Prostate gland (tissue), 2 donors: Measurements from ENCODE around the gene SPTB. TPM values are rescaled to one million over a fixed set of nuclear protein-coding genes. Genes with fewer than 3 reads are reported as not detected.

Experiments
- DNase-seq: peaks from one replicate; pipeline ENCODE4 v3.0.0-alpha.2; 2019; ENCODE audit warnings: low spot score
- H3K27ac ChIP-seq, 2 donors: fragments of 200-600 bp; sonication (generic); 2 replicates each; pipeline ENCODE4 v1.5.1; 2017 to 2019
- H3K27me3 ChIP-seq: fragments of 200-600 bp; sonication (generic); replicated peaks from 2 replicates; pipeline ENCODE4 v1.5.1; 2019; ENCODE audit not compliant: insufficient read depth
- H3K36me3 ChIP-seq, 2 donors: fragments of 200-600 bp; sonication (generic); 1 replicate in 1 of 2; 2 replicates in 1 of 2; pipeline versions ENCODE4 v1.5.1 to v1.8.1; 2017 to 2019
- H3K4me1 ChIP-seq: fragments of 200-600 bp; sonication (generic); replicated peaks from 2 replicates; pipeline ENCODE4 v1.5.1; 2019
- H3K4me3 ChIP-seq, 2 donors: fragments of 200-600 bp; sonication (generic); 2 replicates each; pipeline ENCODE4 v1.5.1; 2017 to 2019
- H3K9me3 ChIP-seq: fragments of 200-600 bp; sonication (generic); 2 replicates; pipeline ENCODE4 v1.5.1; 2017
- POLR2A ChIP-seq: fragments of 450-650 bp; IDR thresholded peaks from one replicate; pipeline ENCODE4 v1.6.1; 2016; ENCODE audit warnings: antibody characterized with exemption, mild to moderate bottlenecking
- POLR2AphosphoS5 ChIP-seq: sonication (generic); formaldehyde crosslinking; IDR thresholded peaks from one replicate; pipeline ENCODE4 v1.6.1; 2017; ENCODE audit warnings: antibody characterized with exemption
- WGBS: methylation state at CpG from one replicate; pipeline ENCODE4 v1.1.5; 2018; 5-methylcytosine and 5-hydroxymethylcytosine counted together
- intact Hi-C: fragments of 100-400 bp; cut with DNase I; formaldehyde crosslinking; loops from one replicate; pipeline ENCODE4 v1.14.2; 2022
- total RNA-seq, 2 donors: library from RNA; depleted of rRNA; stranded (reverse); fragments of >200 nt; gene quantifications; one replicate each; pipeline ENCODE4 v1.1.0, GENCODE V29; 2016
- TF ChIP-seq, protein P1 (sequence below), 4 experiments: fragments of 200-600 bp in 2 of 4; fragments of 450-650 bp in 2 of 4; sonication (generic) in 2 of 4; IDR thresholded peaks; 1 replicate in 3 of 4; 2 replicates in 1 of 4; pipeline ENCODE4 v1.5.1; 2016 to 2019; ENCODE audit warnings: antibody characterized with exemption in 4 of 4, mild to moderate bottlenecking in 2 of 4, moderate library complexity in 2 of 4

The SPTB gene
- total RNA-seq, 2 donors from 2014 or later, result 2.7 to 3.7 TPM

DNA sequence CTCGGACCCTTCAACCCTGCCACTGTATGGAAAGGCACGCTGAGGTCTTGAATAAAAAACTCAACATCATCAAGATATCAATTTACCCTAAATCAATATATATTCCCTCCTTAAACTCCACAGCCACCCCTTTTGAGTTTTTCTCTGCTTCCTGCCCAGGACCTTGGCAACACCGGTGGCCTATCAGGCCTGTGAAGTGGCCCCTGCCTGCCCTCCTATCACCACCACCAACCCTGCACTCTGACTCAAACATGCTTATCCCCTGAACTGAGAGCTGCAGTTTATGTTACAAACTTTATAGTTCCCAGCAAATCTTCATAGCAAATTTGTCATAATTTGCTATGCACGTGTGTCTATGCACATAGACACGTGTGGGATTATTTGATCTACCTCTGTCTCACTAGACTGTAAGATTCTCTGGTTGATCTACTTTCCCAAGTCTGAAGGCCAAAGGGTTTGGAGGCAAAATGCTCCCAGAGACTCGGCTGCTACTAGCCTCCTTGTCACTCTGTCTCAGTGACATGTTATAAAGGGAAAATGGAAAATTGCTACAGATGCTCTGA is 63.4 kb downstream of the SPTB start:
- Histone ChIP-seq H3K4me1 (no peaks in the 10 kb centered on the region), H3K27me3 (no peaks in the 10 kb centered on the region), H3K27ac (no peak overlapping the region), H3K36me3 (no peaks in the 10 kb centered on the region), H3K4me3 (no peak overlapping the region), H3K9me3 (no peaks in the 10 kb centered on the region)
- 88% methylated on average over 6 of the region's 6 CpGs for WGBS
- TF ChIP-seq POLR2AphosphoS5 (no peak), POLR2A (no peak)
- TF ChIP-seq, protein P1, sequence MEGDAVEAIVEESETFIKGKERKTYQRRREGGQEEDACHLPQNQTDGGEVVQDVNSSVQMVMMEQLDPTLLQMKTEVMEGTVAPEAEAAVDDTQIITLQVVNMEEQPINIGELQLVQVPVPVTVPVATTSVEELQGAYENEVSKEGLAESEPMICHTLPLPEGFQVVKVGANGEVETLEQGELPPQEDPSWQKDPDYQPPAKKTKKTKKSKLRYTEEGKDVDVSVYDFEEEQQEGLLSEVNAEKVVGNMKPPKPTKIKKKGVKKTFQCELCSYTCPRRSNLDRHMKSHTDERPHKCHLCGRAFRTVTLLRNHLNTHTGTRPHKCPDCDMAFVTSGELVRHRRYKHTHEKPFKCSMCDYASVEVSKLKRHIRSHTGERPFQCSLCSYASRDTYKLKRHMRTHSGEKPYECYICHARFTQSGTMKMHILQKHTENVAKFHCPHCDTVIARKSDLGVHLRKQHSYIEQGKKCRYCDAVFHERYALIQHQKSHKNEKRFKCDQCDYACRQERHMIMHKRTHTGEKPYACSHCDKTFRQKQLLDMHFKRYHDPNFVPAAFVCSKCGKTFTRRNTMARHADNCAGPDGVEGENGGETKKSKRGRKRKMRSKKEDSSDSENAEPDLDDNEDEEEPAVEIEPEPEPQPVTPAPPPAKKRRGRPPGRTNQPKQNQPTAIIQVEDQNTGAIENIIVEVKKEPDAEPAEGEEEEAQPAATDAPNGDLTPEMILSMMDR (IDR thresholded peaks at IDR 0.05), result no peak
- no peak for DNase-seq
- intact Hi-C loops, result no loop called here

DNA sequence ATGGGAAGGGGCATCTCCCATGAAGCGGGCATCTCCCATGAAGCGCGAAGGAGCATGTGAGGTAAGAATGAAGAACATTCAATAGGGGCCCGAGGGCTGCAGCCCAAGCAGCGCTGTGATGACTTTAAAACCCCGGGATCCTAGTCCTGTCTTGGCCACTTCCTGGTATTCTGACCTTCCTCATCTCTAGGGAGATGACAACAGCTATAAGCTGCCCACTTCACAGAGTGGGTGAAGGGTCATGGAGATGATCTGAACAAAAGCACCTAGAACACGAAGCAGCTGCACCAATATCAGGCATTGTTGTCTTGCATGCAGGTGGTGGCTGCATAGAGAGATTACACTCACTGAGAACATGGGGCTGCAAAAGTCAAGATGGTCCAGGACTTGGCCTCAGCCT is 64.5 kb downstream of the SPTB start:
- no peaks in the 10 kb centered on the region for H3K36me3 ChIP-seq
- H3K27me3 ChIP-seq, result no peaks in the 10 kb centered on the region
- H3K27ac ChIP-seq, result no peak overlapping the region
- H3K4me3 ChIP-seq, result no peak overlapping the region
- intact Hi-C loops, result no loop called here
- TF ChIP-seq POLR2A (no peak), POLR2AphosphoS5 (no peak)
- TF ChIP-seq, protein P1 (IDR thresholded peaks at IDR 0.05), result no peak
- DNase-seq, result no peak
- no peaks in the 10 kb centered on the region for H3K9me3 ChIP-seq
- WGBS, result 91% methylated on average over 7 of the region's 7 CpGs
- no peaks in the 10 kb centered on the region for H3K4me1 ChIP-seq

GRCh38 chr14:64812412-64812811 is 67.3 kb downstream of the SPTB start:
- H3K36me3 ChIP-seq, result no peaks in the 10 kb centered on the region
- no peaks in the 10 kb centered on the region for H3K4me1 ChIP-seq
- DNase-seq, result no peak
- no peak overlapping the region for H3K4me3 ChIP-seq
- TF ChIP-seq POLR2A, result no peak
- TF ChIP-seq, protein P1 (IDR thresholded peaks at IDR 0.05), result no peak
- no peak for TF ChIP-seq POLR2AphosphoS5
- intact Hi-C loops, result no loop called here
- WGBS, result 33% methylated on average over 8 of the region's 8 CpGs
- no peak overlapping the region for H3K27ac ChIP-seq
- H3K27me3 ChIP-seq, result no peaks in the 10 kb centered on the region
- H3K9me3 ChIP-seq, result no peaks in the 10 kb centered on the region

DNA sequence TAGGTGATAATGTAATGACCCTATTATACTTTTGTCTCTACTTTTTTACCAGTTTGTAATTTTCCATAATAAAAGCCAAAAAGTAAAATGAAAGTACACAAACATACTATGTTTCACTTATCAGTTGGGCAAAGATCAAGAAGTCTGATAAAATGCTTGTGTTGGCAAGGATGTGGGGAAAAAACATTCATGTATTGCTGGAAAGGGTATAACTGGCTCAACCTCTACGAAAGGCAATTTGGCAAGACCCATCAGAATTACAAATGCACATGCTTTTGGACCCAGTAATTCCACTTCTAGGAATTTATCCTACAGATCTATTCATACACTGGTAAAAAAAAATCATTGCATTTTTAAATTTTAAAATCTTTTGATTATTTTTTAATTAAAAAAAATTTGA is 68.0 kb downstream of the SPTB start:
- no peaks in the 10 kb centered on the region for H3K4me1 ChIP-seq
- WGBS, result 13% methylated on average over 1 of the region's 1 CpG
- H3K4me3 ChIP-seq, result no peak overlapping the region
- no peaks in the 10 kb centered on the region for H3K9me3 ChIP-seq
- no peaks in the 10 kb centered on the region for H3K36me3 ChIP-seq
- no peak for DNase-seq
- H3K27me3 ChIP-seq, result no peaks in the 10 kb centered on the region
- peak; percentile 20 for TF ChIP-seq POLR2AphosphoS5
- TF ChIP-seq, protein P1 (IDR thresholded peaks at IDR 0.05), result no peak
- H3K27ac ChIP-seq, result no peak overlapping the region
- intact Hi-C loops, result no loop called here

- 95% methylated on average over 4 of the region's 4 CpGs for WGBS
Observed at GRCh38 chr14:64808449-64808848, 71.3 kb downstream of the SPTB start.

More at GRCh38 chr14:64808449-64808848, 71.3 kb downstream of the SPTB start:
- DNase-seq, result no peak
- Histone ChIP-seq H3K9me3 (no peaks in the 10 kb centered on the region), H3K27ac (no peak overlapping the region), H3K27me3 (no peaks in the 10 kb centered on the region), H3K4me1 (no peaks in the 10 kb centered on the region), H3K36me3 (no peaks in the 10 kb centered on the region), H3K4me3 (no peak overlapping the region)
- TF ChIP-seq POLR2AphosphoS5 (no peak), POLR2A (no peak)
- TF ChIP-seq, protein P1 (IDR thresholded peaks at IDR 0.05), result no peak
- intact Hi-C loops, result no loop called here
